Mucosa of descending colon (tissue), 3 donors: ENCODE measurements around the gene CYB561D1. TPM values are rescaled to one million over a fixed set of nuclear protein-coding genes. Genes with fewer than 3 reads are reported as not detected.
"Not testable (repeated sequence)": the region's sequence is repeated elsewhere in the genome, so short reads cannot be mapped to it uniquely, and the experiment has no call there.

Experiments
- ATAC-seq: fragments of 200-7000 bp; cut with Tn5 transposase; one replicate; pipeline ENCODE4 v1.9.1; 2020; ENCODE audit warnings: mild to moderate bottlenecking, moderate library complexity
- DNase-seq, 3 donors: peaks; one replicate each; pipeline ENCODE4 v3.0.0-alpha.2; 2020
- H3K36me3 ChIP-seq: fragments of 200-600 bp; one replicate; pipeline ENCODE4 v1.8.0; 2021; ENCODE audit warnings: low read depth, mild to moderate bottlenecking
- H3K4me1 ChIP-seq: fragments of 200-600 bp; one replicate; pipeline ENCODE4 v1.8.0; 2021; ENCODE audit warnings: low read depth, mild to moderate bottlenecking
- H3K4me3 ChIP-seq: fragments of 200-600 bp; one replicate; pipeline ENCODE4 v1.8.0; 2021; ENCODE audit warnings: mild to moderate bottlenecking
- H3K9me3 ChIP-seq: fragments of 200-600 bp; one replicate; pipeline ENCODE4 v1.8.0; 2021; ENCODE audit warnings: mild to moderate bottlenecking
- CTCF ChIP-seq: fragments of 200-600 bp; IDR thresholded peaks from one replicate; pipeline ENCODE4 v1.8.0; 2022; ENCODE audit warnings: antibody characterized with exemption, mild to moderate bottlenecking
- intact Hi-C, 2 donors: fragments of 100-400 bp; cut with DNase I in 1 of 2; cut with micrococcal nuclease in 1 of 2; formaldehyde crosslinking; loops; one replicate each; pipeline versions ENCODE4 v1.11.0 to v1.11.1; 2022; cut with DNase I, micrococcal nuclease
- total RNA-seq, 3 donors: library from RNA; stranded (reverse); fragmentation: NEBNext Ultra II Directional in 2 of 3; extraction: Animal tissue kit (Norgen Biotek cat#: 25700) in 2 of 3; gene quantifications; one replicate each; pipeline versions ENCODE4 v1.2.1 to v1.2.4, GENCODE V29; 2021 to 2023
- donor health status: DM: no; HTN: no; CAD: no; lungs with moderate emphysema.
- donor health status: DM: no; HTN: no; CAD: no.
- donor health status: DM: no; HTN: yes; CAD: no.

Gene CYB561D1
- total RNA-seq, 3 donors from 2014 or later, result 16.0 to 18.7 (median 18.1) TPM

GRCh38 chr1:109468903-109469302 is 25.0 kb upstream of the CYB561D1 start:
- H3K4me1 ChIP-seq, result peaks cover 7% of the 10 kb centered on the region
- H3K9me3 ChIP-seq, result no peaks in the 10 kb centered on the region
- ATAC-seq (no peak), DNase-seq (no peak)
- no peak for TF ChIP-seq CTCF
- no peak overlapping the region for H3K4me3 ChIP-seq
- intact Hi-C loops, result no loop called here
- H3K36me3 ChIP-seq, result no peaks in the 10 kb centered on the region

GRCh38 chr1:109470245-109470644 is 23.6 kb upstream of the CYB561D1 start:
- no peak for DNase-seq
- Histone ChIP-seq H3K36me3 (no peaks in the 10 kb centered on the region), H3K9me3 (no peaks in the 10 kb centered on the region), H3K4me1 (peaks cover 7% of the 10 kb centered on the region), H3K4me3 (no peak overlapping the region)
- intact Hi-C loops, result no loop called here
- TF ChIP-seq CTCF, result no peak
- ATAC-seq, result no peak

- Histone ChIP-seq H3K4me1 (no peaks in the 10 kb centered on the region), H3K4me3 (no peak overlapping the region), H3K9me3 (no peaks in the 10 kb centered on the region), H3K36me3 (no peaks in the 10 kb centered on the region)
- ATAC-seq (no peak), DNase-seq (no peak)
- TF ChIP-seq CTCF, result no peak
- intact Hi-C loops, result no loop called here
Measured at GRCh38 chr1:109472779-109473178, 21.1 kb upstream of the CYB561D1 start.

- H3K4me3 ChIP-seq, H3K9me3 ChIP-seq, intact Hi-C loops, H3K4me1 ChIP-seq, H3K36me3 ChIP-seq, DNase-seq, ATAC-seq: not testable (repeated sequence)
Measured at GRCh38 chr1:109473284-109474057, 20.4 kb upstream of the CYB561D1 start.

- H3K4me3 ChIP-seq, result no peak overlapping the region
- no peak for TF ChIP-seq CTCF
- DNase-seq (no peak), ATAC-seq (no peak)
- H3K4me1 ChIP-seq, result no peaks in the 10 kb centered on the region
- no peaks in the 10 kb centered on the region for H3K9me3 ChIP-seq
- no peaks in the 10 kb centered on the region for H3K36me3 ChIP-seq
- intact Hi-C loops, result no loop called here
Measured at GRCh38 chr1:109474697-109475096, 19.2 kb upstream of the CYB561D1 start.

- ATAC-seq (no peak), DNase-seq (no peak)
- Histone ChIP-seq H3K36me3 (no peaks in the 10 kb centered on the region), H3K4me3 (no peak overlapping the region), H3K4me1 (no peaks in the 10 kb centered on the region), H3K9me3 (no peaks in the 10 kb centered on the region)
- TF ChIP-seq CTCF, result no peak
- intact Hi-C loops, result no loop called here
Measured at GRCh38 chr1:109475261-109475660, 18.6 kb upstream of the CYB561D1 start.
